Fibroblast of lung (primary cell): ENCODE data around the gene CD1B.

ENCODE experiments used
- EZH2 ChIP-seq: IDR thresholded peaks from 2 replicates; pipeline ENCODE4 v1.5.1; 2012; ENCODE audit warnings: low read length, control low read depth, mild to moderate bottlenecking; ENCODE audit errors: missing control alignments
- TF ChIP-seq, protein P1 (sequence below), 2 donors: IDR thresholded peaks in 1 of 2; conservative IDR thresholded peaks in 1 of 2; 1 replicate in 1 of 2; 2 replicates in 1 of 2; pipeline ENCODE4 v1.5.1; 2011 to 2012; ENCODE audit warnings: low read length in 2 of 2, control low read depth in 1 of 2, inconsistent platforms in 1 of 2, low read depth in 1 of 2, mild to moderate bottlenecking in 1 of 2

DNA sequence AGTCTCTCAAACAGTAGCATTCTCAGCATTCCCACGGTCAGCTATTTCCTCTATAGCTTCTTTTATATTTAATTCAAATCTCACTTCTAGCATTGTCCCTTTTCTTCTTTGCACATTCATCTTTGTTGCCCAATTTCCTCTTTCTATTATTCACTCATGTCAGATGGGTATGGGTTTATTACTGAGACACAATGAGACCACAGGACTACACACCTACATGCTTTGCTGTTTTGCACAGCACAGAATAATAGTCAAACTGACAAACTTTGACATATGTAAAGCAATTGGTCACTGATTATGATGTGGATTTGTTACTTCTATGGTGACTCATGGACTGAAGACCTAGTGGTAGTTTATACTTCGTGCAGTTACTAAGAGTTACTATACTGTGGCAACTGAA, 47.4 kb downstream of the CD1B start:
- TF ChIP-seq, protein P1, sequence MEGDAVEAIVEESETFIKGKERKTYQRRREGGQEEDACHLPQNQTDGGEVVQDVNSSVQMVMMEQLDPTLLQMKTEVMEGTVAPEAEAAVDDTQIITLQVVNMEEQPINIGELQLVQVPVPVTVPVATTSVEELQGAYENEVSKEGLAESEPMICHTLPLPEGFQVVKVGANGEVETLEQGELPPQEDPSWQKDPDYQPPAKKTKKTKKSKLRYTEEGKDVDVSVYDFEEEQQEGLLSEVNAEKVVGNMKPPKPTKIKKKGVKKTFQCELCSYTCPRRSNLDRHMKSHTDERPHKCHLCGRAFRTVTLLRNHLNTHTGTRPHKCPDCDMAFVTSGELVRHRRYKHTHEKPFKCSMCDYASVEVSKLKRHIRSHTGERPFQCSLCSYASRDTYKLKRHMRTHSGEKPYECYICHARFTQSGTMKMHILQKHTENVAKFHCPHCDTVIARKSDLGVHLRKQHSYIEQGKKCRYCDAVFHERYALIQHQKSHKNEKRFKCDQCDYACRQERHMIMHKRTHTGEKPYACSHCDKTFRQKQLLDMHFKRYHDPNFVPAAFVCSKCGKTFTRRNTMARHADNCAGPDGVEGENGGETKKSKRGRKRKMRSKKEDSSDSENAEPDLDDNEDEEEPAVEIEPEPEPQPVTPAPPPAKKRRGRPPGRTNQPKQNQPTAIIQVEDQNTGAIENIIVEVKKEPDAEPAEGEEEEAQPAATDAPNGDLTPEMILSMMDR (conservative IDR thresholded peaks at IDR 0.05 in 1 of 2, IDR thresholded peaks at IDR 0.05 in 1 of 2; ENCODE audit: low read depth in 1 of 2, low read length in 2 of 2), result no peak
- no peak for TF ChIP-seq EZH2
